Ramos (cell line): Measurements from ENCODE around the gene RASAL2.

ENCODE experiments used
- in situ Hi-C: fragments of 300-500 bp; cut with MboI; formaldehyde crosslinking; loops from one replicate; pipeline ENCODE4 v1.14.3; 2022; ENCODE audit warnings: low sequenced_read_pairs; ENCODE audit not compliant: unreplicated experiment

The RASAL2 gene

GRCh38 chr1:178472531-178472930 is 378.6 kb downstream of the RASAL2 start:
- in situ Hi-C loops, result no loop called here

- in situ Hi-C loops, result no loop called here
Measured at GRCh38 chr1:178477373-178477772, 383.5 kb downstream of the RASAL2 start.

DNA sequence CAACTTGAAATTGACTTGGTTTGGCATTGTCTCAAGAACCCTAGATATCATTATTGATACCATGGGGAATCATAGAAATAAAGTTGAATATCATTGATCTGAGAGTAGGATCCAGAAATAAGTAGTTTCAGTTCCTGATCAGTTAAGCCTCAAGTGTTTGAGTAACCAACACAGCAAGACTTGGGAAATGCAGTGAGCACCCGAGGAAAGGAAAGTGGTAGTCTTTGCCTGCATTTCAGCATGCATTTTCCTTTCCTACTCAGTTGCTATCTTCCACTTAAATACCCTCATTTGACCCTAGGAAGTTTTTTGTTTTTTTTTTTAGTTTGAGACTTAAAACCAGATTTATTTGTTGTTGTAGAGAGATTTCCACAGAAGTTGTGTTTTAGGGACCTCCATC is 383.9 kb downstream of the RASAL2 start:
- in situ Hi-C loops, result no loop called here

GRCh38 chr1:178483251-178483957 is 389.5 kb downstream of the RASAL2 start:
- in situ Hi-C loops, result no loop called here

DNA sequence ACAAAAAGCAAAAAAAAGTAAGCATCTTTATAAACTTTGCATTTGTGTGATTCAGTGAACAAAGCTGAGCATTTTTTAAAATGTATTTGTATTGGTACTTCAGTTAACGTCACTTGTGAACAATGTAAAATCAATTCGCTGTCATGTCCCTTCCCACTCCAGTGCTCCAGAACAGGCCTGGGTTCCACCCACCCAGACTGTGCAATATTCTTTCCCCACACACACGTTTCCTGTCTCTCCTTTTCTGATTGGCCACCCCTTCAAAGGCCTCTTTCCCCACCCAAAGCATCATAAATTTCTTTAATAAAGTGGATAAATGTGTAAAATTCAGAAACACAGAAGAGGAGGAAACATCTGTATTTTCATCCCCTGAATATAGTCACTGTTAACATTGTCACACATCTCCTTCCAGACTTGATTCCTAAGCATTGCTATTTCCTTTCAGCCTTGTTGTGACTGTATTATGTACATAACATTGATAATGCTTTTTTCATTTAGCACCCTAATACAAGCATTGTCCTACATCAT is 390.9 kb downstream of the RASAL2 start:
- in situ Hi-C loops, result no loop called here

- in situ Hi-C loops, result no loop called here
Measured at GRCh38 chr1:178485541-178485981, 391.7 kb downstream of the RASAL2 start.

- in situ Hi-C loops, result no loop called here
Measured at GRCh38 chr1:178486100-178487069, 392.5 kb downstream of the RASAL2 start.

- in situ Hi-C loops, result no loop called here
Measured at GRCh38 chr1:178487070-178487615, 393.2 kb downstream of the RASAL2 start.

- in situ Hi-C loops, result no loop called here
Measured at GRCh38 chr1:178488393-178488792, 394.5 kb downstream of the RASAL2 start.

DNA sequence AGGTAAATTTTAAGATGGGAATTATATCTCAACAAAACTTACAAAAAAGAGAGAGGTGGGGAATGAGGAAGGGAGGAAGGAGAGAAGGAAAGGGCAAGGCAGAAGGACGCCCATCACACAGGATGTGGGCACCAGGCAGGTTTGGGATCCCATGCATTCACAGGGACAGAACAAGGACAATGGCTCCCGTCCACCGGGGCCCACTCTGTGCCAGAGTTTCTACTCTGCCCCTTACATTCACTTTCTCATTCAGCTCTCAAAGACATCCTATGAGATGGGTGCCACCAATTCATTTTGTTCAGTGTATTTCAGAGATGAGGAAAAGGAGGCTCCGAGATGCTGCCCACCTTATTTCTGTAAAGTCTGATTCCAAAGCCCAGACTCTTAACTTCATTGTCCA is 395.5 kb downstream of the RASAL2 start:
- in situ Hi-C loops, result no loop called here

DNA sequence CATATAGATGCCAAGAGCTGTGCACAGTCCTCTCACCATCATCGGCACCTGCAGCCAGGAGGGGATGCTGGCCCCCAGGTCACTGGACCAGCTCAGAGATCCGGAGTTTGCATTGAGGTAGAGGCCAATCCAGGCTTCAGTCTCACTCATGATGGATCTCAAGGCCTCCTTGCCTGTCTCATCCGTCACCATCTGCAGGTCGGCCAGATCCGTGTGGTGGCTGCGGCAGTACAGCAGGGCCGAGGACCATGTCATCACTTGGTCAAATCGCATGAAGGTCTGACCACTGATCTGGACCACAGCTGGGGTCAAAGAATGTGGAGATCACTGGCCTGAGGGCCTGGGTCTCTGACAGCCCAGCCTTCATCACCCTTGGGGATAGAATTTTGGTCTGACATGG is 396.2 kb downstream of the RASAL2 start:
- in situ Hi-C loops, result no loop called here

- in situ Hi-C loops, result no loop called here
Measured at GRCh38 chr1:178490967-178491366, 397.1 kb downstream of the RASAL2 start.

- in situ Hi-C loops, result no loop called here
Measured at GRCh38 chr1:178491721-178492120, 397.8 kb downstream of the RASAL2 start.

GRCh38 chr1:178492341-178492740 is 398.4 kb downstream of the RASAL2 start:
- in situ Hi-C loops, result no loop called here

DNA sequence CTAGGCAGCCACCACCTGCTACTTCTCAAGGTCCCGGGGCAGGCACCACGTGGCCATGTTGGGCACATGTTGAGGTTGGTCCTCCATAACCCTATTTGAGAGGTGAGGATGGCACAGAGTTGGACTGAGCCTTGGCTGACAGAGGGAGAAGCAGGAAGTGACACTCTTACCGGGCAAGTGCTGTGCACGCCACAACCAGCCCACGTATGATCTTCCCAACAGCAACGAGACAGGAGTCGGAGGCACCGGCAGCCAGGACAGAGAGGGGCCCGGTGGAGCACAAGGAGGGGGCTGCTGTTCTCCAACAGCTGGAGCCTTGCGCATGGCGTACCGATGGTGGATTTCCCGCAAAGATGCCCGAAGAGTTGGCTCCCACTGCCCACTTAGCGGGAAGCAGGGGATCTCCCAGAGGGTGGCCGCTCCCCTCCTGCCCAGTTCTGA is 399.4 kb downstream of the RASAL2 start:
- in situ Hi-C loops, result no loop called here

DNA sequence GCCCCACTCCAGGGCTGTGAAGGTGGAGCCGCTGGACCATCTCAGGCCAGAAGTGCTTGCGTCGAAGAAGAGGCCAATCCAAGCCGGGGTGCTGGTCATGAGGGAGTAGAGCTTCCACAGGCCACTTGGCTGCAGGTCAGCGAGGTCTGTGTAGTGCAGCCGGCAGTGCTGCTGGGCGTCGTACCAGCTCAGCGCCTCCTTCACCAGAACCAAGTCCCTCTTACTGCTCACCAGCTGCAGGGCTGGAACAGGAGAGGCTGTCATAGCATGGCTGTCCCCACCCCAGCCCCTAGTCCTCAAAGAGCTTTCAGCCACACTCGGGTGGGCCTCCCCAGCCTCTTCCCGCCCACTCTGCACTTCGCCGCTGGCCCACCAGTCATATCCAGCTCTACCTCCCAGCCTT is 400.7 kb downstream of the RASAL2 start:
- in situ Hi-C loops, result no loop called here

GRCh38 chr1:178495158-178495557 is 401.3 kb downstream of the RASAL2 start:
- in situ Hi-C loops, result no loop called here

DNA sequence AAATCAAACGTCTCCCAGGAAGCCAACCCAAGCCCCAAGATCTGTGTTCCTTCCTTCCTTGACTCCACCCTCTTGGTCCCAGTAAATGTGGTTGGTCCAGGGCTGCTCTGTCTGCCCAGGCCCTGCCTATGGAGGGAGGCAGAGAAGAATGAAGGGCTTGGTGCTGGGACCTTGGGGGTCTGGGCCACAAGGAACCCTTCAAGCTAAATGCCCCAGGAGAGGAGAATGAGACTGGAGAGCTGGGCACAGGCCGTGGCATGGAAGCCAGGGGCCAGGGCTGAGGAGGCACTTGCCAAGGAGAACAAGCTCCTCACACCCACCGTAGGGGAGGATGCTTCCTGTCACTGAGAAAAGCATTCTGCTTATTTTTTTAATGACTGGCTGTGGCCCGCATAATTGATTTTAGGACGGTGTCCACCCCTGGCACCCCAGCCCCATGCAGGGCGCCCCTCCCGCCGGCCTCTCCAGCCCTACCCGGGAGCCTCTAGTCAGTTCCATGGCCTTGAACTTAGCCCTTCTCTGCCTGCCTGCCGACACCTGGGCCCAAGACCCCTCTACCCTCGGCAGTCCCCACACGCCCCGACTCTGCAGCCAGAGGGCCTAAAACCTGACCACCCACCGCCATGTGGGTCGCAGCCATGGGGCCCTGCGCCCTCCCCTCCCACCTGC is 402.0 kb downstream of the RASAL2 start:
- in situ Hi-C loops, result no loop called here

- in situ Hi-C loops, result no loop called here
Measured at GRCh38 chr1:178496410-178497135, 402.7 kb downstream of the RASAL2 start, which contains the start of gene CLEC20A. CLEC20A (minus strand) TSS chr1:178496964; CDS start chr1:178496939, 25 bp downstream.
